ENCODE data around the gene SH3RF3.
A peak's percentile ranks its signal among the peaks of the same experiment; 100 is the strongest.

SH3RF3 gene

DNA sequence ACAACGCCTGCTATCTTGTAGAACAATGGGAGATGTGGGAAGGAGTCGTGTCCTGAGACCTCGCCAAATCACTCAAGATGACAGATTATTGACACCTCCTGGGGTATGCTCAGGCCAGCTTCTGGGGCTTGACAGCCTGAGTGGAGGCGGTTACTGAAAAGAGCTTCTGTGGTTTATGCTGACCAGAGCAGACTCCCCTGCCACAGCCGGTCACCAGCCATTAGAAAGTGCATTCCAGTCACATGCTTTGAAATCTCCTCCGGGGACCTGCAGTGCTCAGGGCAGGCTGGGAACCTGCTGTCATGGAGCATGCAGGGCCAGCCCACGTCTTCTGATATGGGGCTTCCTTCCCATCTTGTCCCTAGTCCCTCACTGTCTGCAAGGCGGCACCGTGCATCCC is 268.9 kb downstream of the SH3RF3 start:
- DNase-seq (ENCODE audit: low spot score), result no peak

- no peak for DNase-seq (ENCODE audit: low spot score)
These were observed 269.5 kb downstream of the SH3RF3 start for GRCh38 chr2:109398366-109399015.

DNA sequence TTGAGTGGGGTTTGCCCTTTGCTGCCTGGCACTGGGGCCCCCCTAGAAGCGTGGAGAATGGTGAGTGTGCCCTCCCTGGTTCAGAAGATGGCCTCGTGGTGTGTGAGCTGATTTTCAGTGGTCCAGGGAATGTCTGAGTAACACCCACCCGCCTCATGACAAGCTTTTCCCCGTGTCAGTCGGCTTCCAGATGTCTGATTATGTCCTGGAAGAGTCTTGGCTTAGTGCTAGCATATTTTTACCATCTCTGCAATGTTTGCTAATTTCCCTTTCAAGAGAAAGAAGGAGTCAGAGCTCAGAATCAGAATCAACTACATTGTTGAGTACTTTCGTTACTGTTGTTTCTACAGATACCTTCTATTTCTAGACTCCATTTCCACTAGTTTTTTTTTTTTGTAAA is 270.1 kb downstream of the SH3RF3 start:
- DNase-seq (ENCODE audit: low spot score), result no peak

DNA sequence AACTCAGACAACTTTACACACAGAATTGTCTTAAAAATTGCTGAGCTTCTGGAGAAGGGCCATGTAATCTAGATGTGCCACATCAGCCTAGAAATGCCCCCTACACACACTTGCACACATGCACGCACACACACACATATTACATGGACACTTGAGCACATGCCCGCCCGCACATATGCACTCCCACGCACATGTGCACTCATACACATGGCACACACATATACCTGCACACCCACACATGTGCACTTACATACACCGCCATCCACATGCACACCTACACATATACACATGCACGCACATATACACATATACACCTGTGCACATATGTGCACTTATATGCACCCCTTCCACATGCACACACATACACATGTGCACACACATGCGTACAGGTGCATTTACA is 271.1 kb downstream of the SH3RF3 start:
- no peak for DNase-seq (ENCODE audit: low spot score)

GRCh38 chr2:109401370-109401769 is 272.4 kb downstream of the SH3RF3 start:
- DNase-seq (ENCODE audit: low spot score), result no peak

- DNase-seq (ENCODE audit: low spot score), result peak; percentile 95
These were observed 273.2 kb downstream of the SH3RF3 start for GRCh38 chr2:109402180-109402579.

GRCh38 chr2:109402980-109403840 is 274.2 kb downstream of the SH3RF3 start:
- peak; percentile 28 for DNase-seq (ENCODE audit: low spot score)

DNA sequence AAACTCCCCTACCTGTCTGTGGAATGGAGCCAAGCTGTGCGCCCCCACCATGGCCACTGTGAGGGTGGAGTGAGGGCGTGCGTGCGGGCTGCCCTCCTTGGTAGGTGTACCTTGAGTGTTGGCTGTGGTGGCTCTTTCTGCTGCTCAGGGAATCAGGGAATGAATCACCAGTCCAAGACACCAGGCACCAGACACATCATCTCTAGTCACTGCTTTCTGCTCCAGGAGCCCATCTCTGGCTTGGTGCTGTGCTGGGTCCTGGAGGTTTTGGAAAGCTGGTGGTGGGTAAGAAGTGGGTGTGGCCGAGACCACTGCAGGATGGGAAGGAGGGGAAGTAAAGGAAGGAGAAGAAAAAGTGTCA is 274.8 kb downstream of the SH3RF3 start:
- no peak for DNase-seq (ENCODE audit: low spot score)

GRCh38 chr2:109404681-109405080 is 275.7 kb downstream of the SH3RF3 start:
- no peak for DNase-seq (ENCODE audit: low spot score)

DNA sequence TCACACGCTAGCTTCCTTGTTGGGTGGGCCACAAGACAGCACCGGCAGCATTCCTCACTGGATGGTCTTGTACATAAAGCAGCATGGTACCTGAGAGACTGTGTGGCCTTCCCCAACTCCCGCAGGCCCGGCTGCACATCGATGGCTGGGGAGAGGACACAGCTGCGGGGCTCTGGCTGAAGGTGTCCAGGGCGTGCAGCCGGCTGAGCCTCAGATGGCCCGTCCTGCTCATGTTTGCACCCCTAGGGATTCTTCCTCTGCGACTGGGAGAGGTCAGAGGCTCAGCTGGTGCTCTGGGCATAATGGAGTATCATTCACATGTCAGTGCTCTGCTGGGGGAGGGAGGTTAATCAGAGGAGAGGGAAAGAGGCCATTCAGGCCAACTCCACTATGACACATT is 276.9 kb downstream of the SH3RF3 start:
- no peak for DNase-seq (ENCODE audit: low spot score)

DNA sequence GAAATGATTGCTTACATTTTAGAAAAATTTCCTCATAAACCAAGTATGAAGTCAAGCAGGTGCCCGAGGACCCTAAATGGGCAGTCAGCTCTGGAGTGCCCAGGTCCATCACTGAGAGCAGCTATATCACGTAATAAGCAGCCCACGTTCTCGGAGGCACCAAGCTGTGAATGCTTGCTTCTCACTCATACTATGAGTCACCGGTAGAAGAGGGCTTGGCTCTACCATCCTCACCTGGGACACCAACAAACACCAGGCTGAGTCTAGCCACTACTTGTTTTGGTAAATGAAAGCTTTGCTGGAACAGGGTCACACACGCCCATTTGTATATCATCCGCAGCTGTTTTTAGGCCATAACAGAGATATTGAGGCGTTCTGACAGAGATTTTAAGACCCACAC is 277.3 kb downstream of the SH3RF3 start:
- peak; percentile 73 for DNase-seq (ENCODE audit: low spot score)

DNA sequence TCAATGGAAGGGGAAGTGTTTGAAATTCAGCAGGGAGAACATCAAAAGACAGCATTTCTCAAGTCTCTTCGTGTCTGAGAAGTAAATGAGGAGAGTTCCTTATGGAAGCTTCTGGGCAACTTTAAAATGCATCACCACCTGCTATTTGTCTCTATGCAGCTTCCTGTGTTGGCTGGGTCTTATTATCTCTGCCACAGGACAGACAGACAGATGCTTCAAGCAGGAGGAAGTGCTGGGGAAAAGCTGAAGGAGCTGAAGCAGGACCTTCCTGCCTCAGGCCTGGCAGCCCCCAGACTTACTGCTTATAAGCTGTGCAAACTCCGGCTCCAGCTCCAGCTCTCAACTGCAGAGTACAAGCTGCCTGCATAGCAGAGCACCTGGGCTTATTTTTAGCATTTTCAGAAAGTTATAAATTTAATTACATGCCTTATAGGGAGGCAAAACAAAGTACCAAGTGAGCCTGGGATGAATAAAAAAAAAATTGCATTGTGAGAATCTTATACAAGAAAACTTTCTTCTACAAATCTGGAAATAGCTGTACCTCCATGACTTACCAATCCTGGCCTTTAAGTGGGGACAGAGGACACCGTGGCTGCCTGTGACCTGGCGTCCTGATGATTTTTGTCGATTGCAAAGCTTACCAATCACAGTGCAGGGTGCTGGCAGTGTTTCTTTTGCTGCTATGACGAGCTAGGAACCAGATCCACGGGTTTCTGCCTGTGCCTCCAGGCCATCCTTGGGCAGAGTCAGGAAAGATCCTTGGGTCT is 278.5 kb downstream of the SH3RF3 start:
- DNase-seq (ENCODE audit: low spot score), result no peak

GRCh38 chr2:109408043-109408335 is 279.0 kb downstream of the SH3RF3 start:
- no peak for DNase-seq (ENCODE audit: low spot score)

DNA sequence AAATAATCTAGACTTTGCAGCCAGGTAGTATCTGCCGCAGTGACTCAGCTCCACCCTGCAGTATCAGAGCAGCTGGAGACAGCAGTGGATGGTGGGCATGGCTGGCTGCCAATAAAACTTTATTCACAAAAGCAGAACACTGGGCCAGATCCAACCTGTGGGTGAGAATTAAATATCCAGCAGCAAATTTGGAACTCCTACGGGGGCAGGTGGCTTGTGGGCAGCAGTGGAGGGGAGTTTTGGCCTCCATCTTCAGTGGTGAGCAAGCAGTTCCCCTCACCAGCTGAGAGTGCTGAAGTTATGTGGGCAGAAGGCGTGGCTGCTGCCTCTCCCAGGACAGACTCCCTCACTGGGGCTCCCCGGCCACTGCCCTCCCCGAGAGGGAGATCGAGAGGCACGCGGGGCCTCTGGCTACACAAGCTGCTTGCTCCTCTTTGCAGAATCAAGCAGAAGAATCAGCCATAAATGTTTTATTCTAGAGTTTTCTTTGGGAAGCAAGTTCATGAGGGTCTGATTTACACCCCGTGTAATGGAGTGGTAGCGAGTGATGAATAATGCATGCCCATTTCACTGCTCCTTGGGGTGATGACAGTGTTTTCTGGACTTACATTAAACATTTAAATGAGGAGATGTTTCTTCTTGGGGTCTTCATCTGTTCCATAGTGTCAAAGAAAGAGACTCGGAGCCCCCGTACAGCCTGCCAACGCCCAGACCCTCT is 280.5 kb downstream of the SH3RF3 start:
- DNase-seq (ENCODE audit: low spot score), result peak; percentile 52

DNA sequence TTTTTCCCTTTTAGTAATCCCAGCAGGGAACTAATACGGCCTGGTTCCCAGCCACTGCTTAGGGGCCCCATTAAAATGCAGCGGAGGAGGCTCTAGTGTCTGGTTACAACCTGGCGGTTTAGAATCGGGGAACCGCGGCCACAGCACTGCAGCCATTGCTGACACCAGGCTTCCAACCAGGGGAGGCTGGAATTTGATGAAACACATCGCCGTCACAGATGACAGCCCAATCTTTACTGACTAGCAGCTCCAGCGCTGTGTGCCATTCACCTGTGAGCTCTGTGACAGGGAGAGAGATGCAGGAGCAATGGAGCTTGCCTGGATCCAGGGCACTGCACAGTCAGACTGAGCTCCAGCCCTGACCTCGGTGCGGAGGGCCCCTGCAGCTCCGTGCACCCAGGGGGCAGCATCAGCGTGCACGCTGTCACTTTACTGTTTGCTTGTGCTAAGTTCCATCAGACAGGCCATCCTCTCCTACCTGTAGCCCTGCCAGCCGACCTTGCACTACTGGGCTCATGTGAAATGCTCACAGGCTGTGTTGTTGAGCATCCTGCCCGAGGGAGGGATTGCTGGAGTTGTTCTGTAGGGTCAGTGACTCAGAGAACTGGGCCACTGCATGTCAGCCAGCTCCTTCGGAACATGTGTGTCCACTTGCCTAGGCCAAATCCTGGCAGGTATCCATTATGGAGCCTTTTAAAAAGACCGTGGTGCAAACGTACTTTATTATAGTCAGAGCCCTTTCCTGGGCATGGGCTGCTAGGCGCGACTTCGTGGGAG is 281.2 kb downstream of the SH3RF3 start:
- no peak for DNase-seq (ENCODE audit: low spot score)

- no peak for DNase-seq (ENCODE audit: low spot score)
These were observed 282.8 kb downstream of the SH3RF3 start for GRCh38 chr2:109411640-109412325.

DNA sequence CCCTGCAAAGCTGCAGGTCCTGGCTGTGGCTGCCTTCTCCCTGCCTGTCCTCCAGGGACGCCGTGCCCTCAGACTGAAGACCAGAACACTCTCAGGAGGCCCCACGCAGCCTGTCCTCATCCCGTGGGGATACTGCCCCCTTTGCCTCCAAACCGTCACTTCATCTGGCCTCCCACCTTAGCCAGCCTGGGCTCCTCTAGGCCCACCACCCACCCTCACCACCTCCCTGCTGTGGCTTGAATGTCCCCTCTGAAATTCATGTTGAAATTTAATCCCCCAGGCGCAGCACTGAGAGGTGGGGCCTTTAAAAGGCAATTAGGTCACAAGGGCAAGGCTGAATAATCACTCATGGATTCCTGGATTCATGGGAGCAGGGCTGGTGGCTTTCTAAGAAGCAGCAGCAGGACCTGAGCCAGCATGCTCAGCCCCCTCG is 286.6 kb downstream of the SH3RF3 start:
- no peak for DNase-seq (ENCODE audit: low spot score)

- DNase-seq (ENCODE audit: low spot score), result no peak
These were observed 288.8 kb downstream of the SH3RF3 start for GRCh38 chr2:109417701-109418335.

GRCh38 chr2:109418716-109419115 is 289.7 kb downstream of the SH3RF3 start:
- no peak for DNase-seq (ENCODE audit: low spot score)

DNA sequence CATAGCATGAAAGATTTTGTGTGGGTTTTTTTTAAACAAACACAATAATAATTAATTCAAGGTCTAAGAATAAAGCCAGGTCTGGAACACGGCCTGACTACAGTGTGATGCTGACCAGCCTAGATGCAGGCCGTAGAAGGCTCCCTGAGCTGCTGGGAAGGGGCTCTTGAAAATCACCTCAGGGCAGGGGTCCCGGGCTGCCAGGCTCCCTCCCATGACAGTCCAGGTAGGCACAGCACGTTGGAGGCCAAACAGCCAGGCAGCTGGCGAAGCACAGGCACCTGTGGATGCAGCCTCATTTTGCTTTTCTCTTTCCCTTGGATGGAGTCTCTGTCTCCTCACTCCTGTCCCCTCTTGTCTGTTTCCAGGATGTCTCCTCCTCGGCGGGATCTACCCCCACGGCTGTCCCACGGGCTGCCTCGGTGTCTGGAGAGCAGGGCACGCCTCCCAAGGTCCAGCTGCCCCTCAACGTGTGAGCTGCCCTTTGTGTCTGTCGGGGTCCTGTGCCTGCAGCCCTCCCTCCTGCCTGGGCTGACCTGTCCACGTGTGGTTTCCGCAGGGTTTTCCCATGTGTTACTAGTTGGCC is 290.3 kb downstream of the SH3RF3 start:
- no peak for DNase-seq (ENCODE audit: low spot score)
